Endothelial cell of umbilical vein (primary cell): ENCODE data around the gene SMIM41. TPM values are rescaled to one million over a fixed set of nuclear protein-coding genes. Genes with fewer than 3 reads are reported as not detected.

Experiments
- BruUV-seq: library from RNA; stranded (reverse); fragments of 400-500 nt; replicated peaks from 2 replicates; lab custom pipeline; 2021; lab: Mats Ljungman, UMichigan
- CTCF ChIA-PET: fragments of 300-600, 350-600 bp; sonication (Branson Sonifier 250); formaldehyde crosslinking; loops from one replicate; lab custom pipeline; 2021; ENCODE audit warnings: antibody characterized with exemption, inconsistent platforms; lab: Charles Lee
- POLR2A ChIA-PET: fragments of 300-600, 350-600 bp; sonication (Branson Sonifier 250); formaldehyde crosslinking; loops from one replicate; lab custom pipeline; 2021; ENCODE audit warnings: antibody characterized with exemption, inconsistent platforms; lab: Charles Lee
- DNase-seq: peaks from one replicate; pipeline ENCODE4 v3.0.0-alpha.2; 2011; ENCODE audit warnings: low read depth, low spot score
- FAIRE-seq: peaks from 2 replicates; lab custom pipeline; 2011; peaks lifted over from hg19 to GRCh38; lab: Jason Lieb, UNC
- H2AFZ ChIP-seq: 2 replicates; pipeline ENCODE4 v1.6.0; 2012; ENCODE audit warnings: low read depth, low read length, control low read depth, inconsistent platforms
- H3K27ac ChIP-seq: 2 replicates; pipeline ENCODE4 v1.5.1; 2011; ENCODE audit warnings: low read depth, mild to moderate bottlenecking, control low read depth, low read length, moderate library complexity; ENCODE audit not compliant: insufficient read depth
- H3K27me3 ChIP-seq, 2 experiments: 2 replicates each; pipeline versions ENCODE4 v1.6.0 to v1.6.1; 2011; ENCODE audit warnings: low read length in 2 of 2, mixed read lengths in 1 of 2; ENCODE audit not compliant: control insufficient read depth in 2 of 2, insufficient read depth in 2 of 2
- H3K36me3 ChIP-seq, 2 experiments: 2 replicates in 1 of 2; 3 replicates in 1 of 2; pipeline ENCODE4 v1.5.1; 2011; ENCODE audit warnings: low read length in 2 of 2, mild to moderate bottlenecking in 1 of 2, moderate library complexity in 1 of 2; ENCODE audit not compliant: control insufficient read depth in 2 of 2, insufficient read depth in 2 of 2; ENCODE audit errors: extremely low read depth in 1 of 2
- H3K4me1 ChIP-seq: 3 replicates; pipeline ENCODE4 v1.5.1; 2011; ENCODE audit warnings: mild to moderate bottlenecking, low read length; ENCODE audit not compliant: control insufficient read depth, insufficient read depth; ENCODE audit errors: extremely low read depth
- H3K4me2 ChIP-seq: 2 replicates; pipeline ENCODE4 v1.6.1; 2011; ENCODE audit warnings: low read length, control low read depth, mixed read lengths; ENCODE audit not compliant: insufficient read depth
- H3K4me3 ChIP-seq, 3 experiments: fragments of 200-600 bp in 1 of 3; sonication (generic), shearing (Covaris generic) in 1 of 3; replicated peaks in 1 of 3; 2 replicates each; pipeline ENCODE4 v1.5.1; 2011 to 2016; ENCODE audit warnings: control low read depth in 3 of 3, low read length in 3 of 3, mild to moderate bottlenecking in 2 of 3, inconsistent platforms in 1 of 3, low read depth in 1 of 3, moderate library complexity in 1 of 3; ENCODE audit not compliant: insufficient read depth in 1 of 3
- H3K79me2 ChIP-seq: 2 replicates; pipeline ENCODE4 v1.6.0; 2012; ENCODE audit warnings: low read length, inconsistent platforms; ENCODE audit not compliant: control insufficient read depth, insufficient read depth
- H3K9ac ChIP-seq: replicated peaks from 2 replicates; pipeline ENCODE3; 2011; ENCODE audit warnings: low read length, control low read depth; ENCODE audit not compliant: insufficient read depth; ENCODE audit errors: extremely low read depth
- H3K9me1 ChIP-seq: replicated peaks from 3 replicates; pipeline ENCODE4 v1.6.0; 2011; ENCODE audit warnings: mild to moderate bottlenecking, low read length; ENCODE audit not compliant: control insufficient read depth, insufficient read depth; ENCODE audit errors: extremely low read depth
- H3K9me3 ChIP-seq: replicated peaks from 2 replicates; pipeline ENCODE4 v1.5.1; 2012; ENCODE audit warnings: low read length, inconsistent platforms; ENCODE audit not compliant: control insufficient read depth, insufficient read depth
- H4K20me1 ChIP-seq: replicated peaks from 2 replicates; pipeline ENCODE3; 2011; ENCODE audit warnings: mild to moderate bottlenecking, low read length; ENCODE audit not compliant: control insufficient read depth, insufficient read depth; ENCODE audit errors: extremely low read depth
- CTCF ChIP-seq, 2 donors: IDR thresholded peaks; 1 replicate in 1 of 2; 2 replicates in 1 of 2; pipeline ENCODE4 v1.5.1; 2011; ENCODE audit warnings: low read length in 2 of 2, mild to moderate bottlenecking in 2 of 2, moderate library complexity in 2 of 2, control low read depth in 1 of 2, inconsistent platforms in 1 of 2, low read depth in 1 of 2; ENCODE audit not compliant: insufficient read depth in 1 of 2; ENCODE audit errors: extremely low read depth in 1 of 2
- FOS ChIP-seq: IDR thresholded peaks from 2 replicates; pipeline ENCODE4 v1.6.1; 2011; ENCODE audit warnings: mild to moderate bottlenecking, low read length, moderate library complexity, borderline replicate concordance; ENCODE audit not compliant: insufficient read depth
- GATA2 ChIP-seq: IDR thresholded peaks from 2 replicates; pipeline ENCODE4 v1.7.0; 2011; ENCODE audit warnings: low read depth, mild to moderate bottlenecking, moderate library complexity, mixed read lengths, low read length; ENCODE audit not compliant: insufficient read length, insufficient read depth
- POLR2AphosphoS5 ChIP-seq: IDR thresholded peaks from 2 replicates; pipeline ENCODE4 v1.6.1; 2012; ENCODE audit warnings: low read depth, mild to moderate bottlenecking, control low read depth, low read length, moderate library complexity; ENCODE audit not compliant: insufficient read depth
- dilution Hi-C: fragments of 300-500 bp; cut with MboI; formaldehyde crosslinking; loops from one replicate; pipeline ENCODE4 v1.15.0; 2019; ENCODE audit warnings: low sequenced_read_pairs; ENCODE audit not compliant: extremely low pct_ligation_motif_present
- intact Hi-C: fragments of 100-400 bp; cut with micrococcal nuclease; formaldehyde crosslinking; loops from one replicate; pipeline ENCODE4 v1.10.0; 2022
- polyA plus RNA-seq, 4 experiments: library from polyadenylated mRNA; depleted of rRNA in 3 of 4; stranded (reverse) in 3 of 4; unstranded in 1 of 4; fragments of >200 nt; gene quantifications; 2 replicates each; pipeline versions ENCODE4 v1.2.1 to v1.2.3, GENCODE V29; 2011 to 2012; ENCODE audit warnings: missing spikeins in 1 of 4
- total RNA-seq: library from RNA; stranded (reverse); gene quantifications from 2 replicates; pipeline ENCODE4 v1.2.3, GENCODE V29; 2021
- TF ChIP-seq, protein P1 (sequence below): IDR thresholded peaks from 2 replicates; pipeline ENCODE4 v1.6.1; 2011; ENCODE audit not compliant: insufficient read depth, insufficient read length

Gene SMIM41
- total and polyA plus RNA-seq, 2 donors (not counting 3 experiments of a cell fraction or from before 2014, with no cell fraction given) = not detected

DNA sequence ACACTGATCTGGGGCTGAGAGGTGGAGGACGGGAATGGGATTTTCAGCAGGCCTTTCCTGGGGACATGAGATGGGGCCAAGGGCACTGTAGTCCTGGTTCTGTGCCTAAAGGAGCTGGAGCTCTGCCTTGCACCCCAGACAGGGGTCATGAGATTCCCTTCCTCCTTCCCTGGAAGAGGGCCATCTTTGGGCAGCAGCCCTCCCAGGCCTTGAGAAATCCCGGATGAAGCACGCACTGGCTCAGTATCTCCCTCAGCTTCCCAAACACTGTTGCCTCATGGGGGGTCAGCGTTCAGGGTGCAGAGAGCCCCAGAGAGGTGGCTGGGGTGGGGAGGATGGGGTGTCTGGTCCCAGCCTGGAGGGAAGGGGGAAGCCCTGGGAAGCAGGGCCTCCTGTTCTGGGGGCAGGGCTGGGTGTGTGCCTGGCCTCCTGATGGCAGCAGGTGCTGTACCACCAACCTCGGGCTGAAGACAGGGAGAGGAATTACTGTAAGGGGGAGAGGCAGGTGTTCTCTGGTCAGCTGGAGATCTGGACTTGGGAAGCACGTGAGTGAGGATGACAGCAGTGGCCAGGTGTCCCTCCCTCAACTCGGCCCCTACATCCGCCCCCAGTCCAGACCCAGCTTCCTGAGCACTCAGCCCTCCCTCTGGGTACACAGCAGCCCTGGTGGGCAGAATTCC, 36.7 kb upstream of the SMIM41 start:
- Histone ChIP-seq H3K4me3 (no peak overlapping the region), H3K79me2 (no peaks in the 10 kb centered on the region), H3K27ac (no peak overlapping the region), H3K4me1 (peaks cover 29% of the 10 kb centered on the region), H3K9me1 (no peaks in the 10 kb centered on the region), H4K20me1 (no peaks in the 10 kb centered on the region), H3K4me2 (no peak overlapping the region), H2AFZ (no peak overlapping the region), H3K36me3 (no peaks in the 10 kb centered on the region), H3K9ac (no peak overlapping the region), H3K9me3 (no peaks in the 10 kb centered on the region), H3K27me3 (no peaks in the 10 kb centered on the region)
- POLR2A ChIA-PET = no interaction called here
- no peak for DNase-seq
- no peak for FAIRE-seq
- CTCF ChIA-PET = interaction anchor here (0.6 to 8.7 kb wide), 5 partner anchors 8 to 77 kb away, joined by 3 to 67 read pairs (median 7); partner anchors contain the start of genes ATG101 and NR4A1
- dilution Hi-C loops = no loop called here
- TF ChIP-seq POLR2AphosphoS5 (no peak), FOS (no peak)
- BruUV-seq = no TSS peak
- intact Hi-C loops = no loop called here

DNA sequence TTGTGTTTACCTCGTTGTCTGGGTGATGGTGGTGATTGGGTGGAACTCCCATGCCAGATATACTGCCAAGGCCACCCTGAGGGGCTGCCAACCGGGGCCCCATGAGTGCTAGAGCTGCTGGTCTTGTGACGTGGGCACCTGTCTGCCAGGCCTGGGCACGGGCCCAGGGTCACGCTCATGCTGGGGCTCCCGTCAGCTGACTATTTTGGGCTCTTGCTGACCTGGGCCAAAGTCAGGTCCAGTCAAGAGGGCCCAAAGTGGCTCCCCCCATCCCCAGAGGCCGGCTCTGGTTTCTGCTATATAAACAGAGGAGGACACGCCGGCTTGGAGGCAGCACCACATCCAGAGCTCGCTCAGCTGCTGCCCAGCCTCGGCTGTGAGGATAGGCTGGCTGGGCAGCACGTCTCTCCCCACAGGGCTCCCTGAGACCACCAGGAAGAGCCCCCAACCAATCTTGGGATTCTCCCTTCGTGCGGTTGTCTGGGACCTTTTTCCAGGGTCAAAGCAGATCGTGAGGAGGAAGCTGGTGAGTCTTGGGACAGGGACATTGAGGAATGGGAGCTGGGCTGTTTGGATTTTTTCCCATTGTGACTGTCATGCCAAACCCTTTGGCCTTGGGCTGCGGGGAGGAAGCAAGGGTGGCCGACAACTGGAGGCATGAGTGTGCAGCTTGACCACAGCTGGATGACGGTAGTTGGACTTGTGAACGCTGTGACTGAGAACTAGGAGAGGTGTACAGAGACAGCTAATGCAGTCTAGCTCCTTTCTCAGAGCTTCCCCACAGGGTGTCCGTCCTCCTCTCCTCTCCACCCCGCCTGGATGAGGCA, 35.9 kb upstream of the SMIM41 start:
- POLR2A ChIA-PET = interaction anchor here (0.8 to 1.1 kb wide), 2 partner anchors 11 to 26 kb away, joined by 3 to 5 read pairs; partner anchors contain the start of gene ATG101
- Histone ChIP-seq H4K20me1 (no peaks in the 10 kb centered on the region), H3K4me1 (peaks cover 25% of the 10 kb centered on the region), H3K4me2 (no peak overlapping the region), H3K79me2 (no peaks in the 10 kb centered on the region), H3K9me1 (no peaks in the 10 kb centered on the region), H3K4me3 (no peak overlapping the region), H3K9me3 (no peaks in the 10 kb centered on the region), H3K36me3 (no peaks in the 10 kb centered on the region), H3K27me3 (no peaks in the 10 kb centered on the region), H3K9ac (peak overlapping the region; percentile 41), H2AFZ (no peak overlapping the region), H3K27ac (peak overlapping the region; percentile 75)
- CTCF ChIA-PET = interaction anchor here (0.7 to 8.7 kb wide), 7 partner anchors 11 to 76 kb away, joined by 3 to 67 read pairs (median 7); partner anchors contain the start of gene ATG101
- dilution Hi-C loops = no loop called here
- intact Hi-C loops = no loop called here
- FAIRE-seq (no peak), DNase-seq (no peak)
- TF ChIP-seq GATA2 = no peak
- TF ChIP-seq, protein P1, sequence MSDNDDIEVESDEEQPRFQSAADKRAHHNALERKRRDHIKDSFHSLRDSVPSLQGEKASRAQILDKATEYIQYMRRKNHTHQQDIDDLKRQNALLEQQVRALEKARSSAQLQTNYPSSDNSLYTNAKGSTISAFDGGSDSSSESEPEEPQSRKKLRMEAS = no peak
- TF ChIP-seq CTCF (IDR thresholded peaks at IDR 0.05; ENCODE audit: extremely low read depth in 1 of 2, insufficient read depth in 1 of 2, low read depth in 1 of 2, low read length in 2 of 2) = no peak
- no TSS peak for BruUV-seq
